Neural cell (in vitro differentiated cells): Measurements from ENCODE around the gene SDR42E1. TPM values are rescaled to one million over a fixed set of nuclear protein-coding genes. Genes with fewer than 3 reads are reported as not detected.

Source experiments
- H2AFZ ChIP-seq: fragments of 200-600, 300-800 bp; sonication (generic), shearing (Covaris generic); 2 replicates; pipeline ENCODE4 v1.6.0; 2014; ENCODE audit warnings: low read depth, mild to moderate bottlenecking, antibody characterized with exemption, low read length, moderate library complexity
- H3F3A ChIP-seq: fragments of 200-600 bp; shearing (Covaris generic); 2 replicates; pipeline ENCODE4 v1.6.1; 2016; ENCODE audit warnings: mild to moderate bottlenecking, moderate library complexity, mixed read lengths, antibody characterized with exemption, low read length; ENCODE audit not compliant: insufficient read depth, poor library complexity, severe bottlenecking
- H3K27ac ChIP-seq: fragments of 200-600, 300-800 bp; sonication (generic), shearing (Covaris generic); 2 replicates; pipeline ENCODE4 v1.5.1; 2014; ENCODE audit warnings: mild to moderate bottlenecking, low read length, moderate library complexity
- H3K27me3 ChIP-seq: fragments of 300-800, 200-600 bp; sonication (generic), shearing (Covaris generic); 2 replicates; pipeline ENCODE4 v1.6.0; 2014; ENCODE audit warnings: mild to moderate bottlenecking, low read depth, low read length, moderate library complexity; ENCODE audit not compliant: insufficient read depth
- H3K36me3 ChIP-seq: fragments of 300-800, 200-600 bp; sonication (generic), shearing (Covaris generic); 2 replicates; pipeline ENCODE4 v1.5.1; 2014; ENCODE audit warnings: mild to moderate bottlenecking, antibody characterized with exemption, low read length, moderate library complexity; ENCODE audit not compliant: insufficient read depth
- H3K4me2 ChIP-seq: fragments of 300-800, 200-600 bp; sonication (generic), shearing (Covaris generic); 2 replicates; pipeline ENCODE4 v1.6.0; 2014; ENCODE audit warnings: mild to moderate bottlenecking, low read length
- H3K4me3 ChIP-seq: fragments of 300-800, 200-600 bp; sonication (generic), shearing (Covaris generic); 2 replicates; pipeline ENCODE4 v1.5.1; 2014; ENCODE audit warnings: mild to moderate bottlenecking, low read length, moderate library complexity
- H3K79me2 ChIP-seq: fragments of 200-600 bp; shearing (Covaris generic); replicated peaks from 2 replicates; pipeline ENCODE4 v1.6.0; 2014; ENCODE audit warnings: mild to moderate bottlenecking, low read length, moderate library complexity; ENCODE audit not compliant: insufficient read depth
- H3K9ac ChIP-seq: fragments of 300-800, 200-600 bp; sonication (generic), shearing (Covaris generic); 2 replicates; pipeline ENCODE4 v1.6.1; 2016; ENCODE audit warnings: mild to moderate bottlenecking, low read length, mixed read lengths
- H3K9me2 ChIP-seq: fragments of 200-600 bp; shearing (Covaris generic); 2 replicates; pipeline ENCODE4 v1.6.1; 2016; ENCODE audit warnings: mild to moderate bottlenecking, low read length, mixed read lengths; ENCODE audit not compliant: insufficient read depth
- H3K9me3 ChIP-seq: fragments of 200-600, 300-800 bp; sonication (generic), shearing (Covaris generic); 2 replicates; pipeline ENCODE4 v1.6.1; 2016; ENCODE audit warnings: mild to moderate bottlenecking, mixed run types, low read length, moderate library complexity, mixed read lengths
- H4K20me1 ChIP-seq: fragments of 200-600 bp; shearing (Covaris generic); 2 replicates; pipeline ENCODE4 v1.6.1; 2016; ENCODE audit warnings: mild to moderate bottlenecking, mixed run types; ENCODE audit not compliant: insufficient read depth
- EP300 ChIP-seq: fragments of 450-650 bp; conservative IDR thresholded peaks from 2 replicates; pipeline ENCODE4 v1.6.1; 2014; ENCODE audit warnings: antibody characterized with exemption, mild to moderate bottlenecking, moderate library complexity; ENCODE audit not compliant: poor library complexity, severe bottlenecking
- EZH2 ChIP-seq: fragments of 200-600, 300-800 bp; shearing (Covaris generic), sonication (generic); IDR thresholded peaks from 2 replicates; pipeline ENCODE4 v1.6.1; 2014; ENCODE audit warnings: antibody characterized with exemption, low read length, borderline replicate concordance, mild to moderate bottlenecking; ENCODE audit not compliant: insufficient read depth, poor library complexity, severe bottlenecking
- MXI1 ChIP-seq: fragments of 450-650 bp; conservative IDR thresholded peaks from 2 replicates; pipeline ENCODE4 v1.6.1; 2014; ENCODE audit warnings: antibody characterized with exemption, mild to moderate bottlenecking; ENCODE audit not compliant: poor library complexity, severe bottlenecking
- POLR2AphosphoS5 ChIP-seq: IDR thresholded peaks from 2 replicates; pipeline ENCODE4 v1.6.1; 2012
- RAD21 ChIP-seq: fragments of 450-650 bp; conservative IDR thresholded peaks from 2 replicates; pipeline ENCODE4 v1.6.1; 2014; ENCODE audit warnings: antibody characterized with exemption, mild to moderate bottlenecking, moderate library complexity
- SMC3 ChIP-seq: fragments of 450-650 bp; conservative IDR thresholded peaks from 2 replicates; pipeline ENCODE4 v1.6.1; 2014; ENCODE audit warnings: antibody characterized with exemption, mild to moderate bottlenecking, moderate library complexity; ENCODE audit not compliant: poor library complexity
- TAF1 ChIP-seq: IDR thresholded peaks from 2 replicates; pipeline ENCODE4 v1.6.1; 2012; ENCODE audit warnings: low read depth
- polyA plus RNA-seq: library from polyadenylated mRNA; depleted of rRNA; stranded (reverse); fragments of >200 nt; gene quantifications from 2 replicates; pipeline ENCODE4 v1.2.3, GENCODE V29; 2014
- TF ChIP-seq, protein P1 (sequence below): fragments of 450-650 bp; IDR thresholded peaks from 2 replicates; pipeline ENCODE4 v1.5.1; 2014; ENCODE audit warnings: antibody characterized with exemption, mild to moderate bottlenecking, moderate library complexity; ENCODE audit not compliant: poor library complexity, severe bottlenecking
- TF ChIP-seq, protein P2 (sequence below): IDR thresholded peaks from 2 replicates; pipeline ENCODE4 v1.6.1; 2012; ENCODE audit warnings: borderline replicate concordance

Gene SDR42E1
- polyA plus RNA-seq, 1 donor from 2014 or later: 0.02 TPM

DNA sequence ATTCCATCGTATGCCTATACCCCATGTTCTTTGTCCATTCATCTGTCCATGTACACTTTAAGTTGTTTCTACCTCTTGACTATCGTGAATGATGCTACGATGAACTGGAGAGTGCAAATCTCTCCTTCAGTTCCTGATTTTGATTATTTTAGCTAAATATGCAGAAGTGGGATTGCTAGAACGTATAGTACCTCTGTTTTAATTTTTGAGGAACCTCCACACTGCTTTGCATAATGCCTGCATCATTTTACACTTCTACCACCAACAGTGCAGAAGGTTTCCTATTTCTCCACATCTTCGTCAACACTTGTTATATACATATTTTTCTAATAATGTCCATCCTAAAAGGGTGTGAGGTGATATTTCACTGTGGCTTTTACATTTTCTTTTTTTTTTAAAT lies 43.9 kb downstream of the SDR42E1 start:
- Histone ChIP-seq H3K9me3 (no peaks in the 10 kb centered on the region), H3K27me3 (no peaks in the 10 kb centered on the region), H3K9ac (no peak overlapping the region), H3F3A (no peaks in the 10 kb centered on the region), H2AFZ (no peak overlapping the region), H4K20me1 (no peaks in the 10 kb centered on the region), H3K79me2 (no peaks in the 10 kb centered on the region), H3K27ac (no peak overlapping the region), H3K4me2 (no peak overlapping the region), H3K4me3 (no peak overlapping the region), H3K36me3 (no peaks in the 10 kb centered on the region), H3K9me2 (no peaks in the 10 kb centered on the region)
- TF ChIP-seq MXI1 (no peak), RAD21 (no peak), POLR2AphosphoS5 (no peak), TAF1 (no peak), SMC3 (no peak)
- TF ChIP-seq, protein P1, sequence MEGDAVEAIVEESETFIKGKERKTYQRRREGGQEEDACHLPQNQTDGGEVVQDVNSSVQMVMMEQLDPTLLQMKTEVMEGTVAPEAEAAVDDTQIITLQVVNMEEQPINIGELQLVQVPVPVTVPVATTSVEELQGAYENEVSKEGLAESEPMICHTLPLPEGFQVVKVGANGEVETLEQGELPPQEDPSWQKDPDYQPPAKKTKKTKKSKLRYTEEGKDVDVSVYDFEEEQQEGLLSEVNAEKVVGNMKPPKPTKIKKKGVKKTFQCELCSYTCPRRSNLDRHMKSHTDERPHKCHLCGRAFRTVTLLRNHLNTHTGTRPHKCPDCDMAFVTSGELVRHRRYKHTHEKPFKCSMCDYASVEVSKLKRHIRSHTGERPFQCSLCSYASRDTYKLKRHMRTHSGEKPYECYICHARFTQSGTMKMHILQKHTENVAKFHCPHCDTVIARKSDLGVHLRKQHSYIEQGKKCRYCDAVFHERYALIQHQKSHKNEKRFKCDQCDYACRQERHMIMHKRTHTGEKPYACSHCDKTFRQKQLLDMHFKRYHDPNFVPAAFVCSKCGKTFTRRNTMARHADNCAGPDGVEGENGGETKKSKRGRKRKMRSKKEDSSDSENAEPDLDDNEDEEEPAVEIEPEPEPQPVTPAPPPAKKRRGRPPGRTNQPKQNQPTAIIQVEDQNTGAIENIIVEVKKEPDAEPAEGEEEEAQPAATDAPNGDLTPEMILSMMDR: no peak

DNA sequence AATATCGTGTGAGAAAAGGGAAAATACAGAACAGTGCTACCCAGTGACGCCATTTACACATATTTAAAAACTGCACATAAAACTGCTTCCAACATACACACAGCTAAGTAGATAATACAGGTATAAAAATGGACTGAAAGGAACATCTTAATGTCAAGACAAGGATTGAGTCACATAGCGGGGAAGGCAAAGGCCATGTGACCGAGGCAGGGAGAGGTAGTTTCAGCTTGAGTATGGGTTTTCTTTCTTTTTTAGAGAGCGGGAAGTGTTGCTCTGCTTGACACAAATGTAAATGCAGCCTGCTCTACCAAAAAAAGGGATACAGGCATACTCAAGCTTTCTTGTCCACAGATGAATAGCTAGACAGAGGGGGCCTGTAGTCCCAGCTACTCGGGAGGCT lies 46.5 kb downstream of the SDR42E1 start:
- H2AFZ ChIP-seq: no peak overlapping the region
- H4K20me1 ChIP-seq: no peaks in the 10 kb centered on the region
- no peaks in the 10 kb centered on the region for H3K9me3 ChIP-seq
- no peak overlapping the region for H3K4me3 ChIP-seq
- H3K36me3 ChIP-seq: no peaks in the 10 kb centered on the region
- no peak overlapping the region for H3K4me2 ChIP-seq
- no peak overlapping the region for H3K27ac ChIP-seq
- H3K27me3 ChIP-seq: no peaks in the 10 kb centered on the region
- no peaks in the 10 kb centered on the region for H3F3A ChIP-seq
- H3K9ac ChIP-seq: no peak overlapping the region
- no peak for TF ChIP-seq MXI1
- TF ChIP-seq, protein P2, sequence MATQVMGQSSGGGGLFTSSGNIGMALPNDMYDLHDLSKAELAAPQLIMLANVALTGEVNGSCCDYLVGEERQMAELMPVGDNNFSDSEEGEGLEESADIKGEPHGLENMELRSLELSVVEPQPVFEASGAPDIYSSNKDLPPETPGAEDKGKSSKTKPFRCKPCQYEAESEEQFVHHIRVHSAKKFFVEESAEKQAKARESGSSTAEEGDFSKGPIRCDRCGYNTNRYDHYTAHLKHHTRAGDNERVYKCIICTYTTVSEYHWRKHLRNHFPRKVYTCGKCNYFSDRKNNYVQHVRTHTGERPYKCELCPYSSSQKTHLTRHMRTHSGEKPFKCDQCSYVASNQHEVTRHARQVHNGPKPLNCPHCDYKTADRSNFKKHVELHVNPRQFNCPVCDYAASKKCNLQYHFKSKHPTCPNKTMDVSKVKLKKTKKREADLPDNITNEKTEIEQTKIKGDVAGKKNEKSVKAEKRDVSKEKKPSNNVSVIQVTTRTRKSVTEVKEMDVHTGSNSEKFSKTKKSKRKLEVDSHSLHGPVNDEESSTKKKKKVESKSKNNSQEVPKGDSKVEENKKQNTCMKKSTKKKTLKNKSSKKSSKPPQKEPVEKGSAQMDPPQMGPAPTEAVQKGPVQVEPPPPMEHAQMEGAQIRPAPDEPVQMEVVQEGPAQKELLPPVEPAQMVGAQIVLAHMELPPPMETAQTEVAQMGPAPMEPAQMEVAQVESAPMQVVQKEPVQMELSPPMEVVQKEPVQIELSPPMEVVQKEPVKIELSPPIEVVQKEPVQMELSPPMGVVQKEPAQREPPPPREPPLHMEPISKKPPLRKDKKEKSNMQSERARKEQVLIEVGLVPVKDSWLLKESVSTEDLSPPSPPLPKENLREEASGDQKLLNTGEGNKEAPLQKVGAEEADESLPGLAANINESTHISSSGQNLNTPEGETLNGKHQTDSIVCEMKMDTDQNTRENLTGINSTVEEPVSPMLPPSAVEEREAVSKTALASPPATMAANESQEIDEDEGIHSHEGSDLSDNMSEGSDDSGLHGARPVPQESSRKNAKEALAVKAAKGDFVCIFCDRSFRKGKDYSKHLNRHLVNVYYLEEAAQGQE: no peak
- H3K9me2 ChIP-seq: no peaks in the 10 kb centered on the region
- H3K79me2 ChIP-seq: no peaks in the 10 kb centered on the region

DNA sequence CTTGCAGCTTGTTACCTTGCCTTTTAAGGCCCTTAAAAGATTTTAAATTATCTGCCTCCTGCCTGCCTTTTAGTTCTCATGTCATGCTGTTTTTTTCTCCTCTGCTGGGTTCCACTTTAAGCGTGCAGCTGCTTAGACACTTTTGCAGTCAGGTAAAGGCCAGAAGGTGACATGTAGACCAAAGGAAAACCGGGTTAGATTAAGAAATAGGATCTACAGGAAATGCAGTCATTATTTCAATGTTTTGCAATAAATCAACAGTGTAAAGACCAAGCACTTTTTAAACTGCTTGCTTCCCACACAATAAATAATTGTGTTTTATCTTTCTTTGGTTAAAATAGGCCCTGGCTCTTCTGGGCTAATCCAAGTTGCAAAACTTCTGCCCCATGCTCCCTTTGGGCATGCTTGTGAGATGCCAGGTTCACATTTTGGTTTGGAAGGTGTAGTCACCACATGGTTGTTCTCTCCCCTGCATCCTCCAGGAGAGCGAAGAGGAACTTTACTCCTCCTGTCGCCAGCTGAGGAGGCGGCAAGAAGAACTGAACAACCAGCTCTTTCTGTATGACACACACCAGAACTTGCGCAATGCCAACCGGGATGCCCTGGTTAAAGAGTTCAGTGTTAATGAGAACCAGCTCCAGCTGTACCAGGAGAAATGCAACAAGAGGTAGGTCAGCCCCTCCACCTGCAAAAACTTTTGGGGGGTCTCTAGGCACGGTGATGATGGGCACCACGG lies 54.9 kb downstream of the SDR42E1 start:
- TF ChIP-seq RAD21 (no peak), POLR2AphosphoS5 (no peak), SMC3 (no peak), EP300 (no peak), MXI1 (no peak), EZH2 (no peak)
- TF ChIP-seq, protein P1: no peak
- TF ChIP-seq, protein P2: no peak
- no peaks in the 10 kb centered on the region for H3K36me3 ChIP-seq

More for the DNA sequence above, 54.9 kb downstream of the SDR42E1 start:
- H3K27me3 ChIP-seq: no peaks in the 10 kb centered on the region
- no peak overlapping the region for H3K27ac ChIP-seq
- H3K9ac ChIP-seq: no peak overlapping the region
- no peak overlapping the region for H3K4me3 ChIP-seq
- H4K20me1 ChIP-seq: no peaks in the 10 kb centered on the region
- no peaks in the 10 kb centered on the region for H3F3A ChIP-seq
- H3K4me2 ChIP-seq: no peak overlapping the region
- H3K9me3 ChIP-seq: no peaks in the 10 kb centered on the region
- H3K79me2 ChIP-seq: no peaks in the 10 kb centered on the region
- no peak overlapping the region for H2AFZ ChIP-seq
- H3K9me2 ChIP-seq: no peaks in the 10 kb centered on the region
